PC-3 (cell line): ENCODE data around the gene FUT8. TPM values are rescaled to one million over a fixed set of nuclear protein-coding genes. Genes with fewer than 3 reads are reported as not detected.

ENCODE experiments used
- ATAC-seq: fragments of 200-7000 bp; cut with Tn5 transposase; 2 replicates; pipeline ENCODE4 v1.9.1; 2020; ENCODE audit warnings: mild to moderate bottlenecking, moderate library complexity
- BruUV-seq: library from RNA; stranded (reverse); fragments of 400-500 nt; replicated peaks from 2 replicates; lab custom pipeline; 2021; lab: Mats Ljungman, UMichigan
- CTCF ChIA-PET: fragments of 300-600 bp; sonication (Branson Sonifier 250); formaldehyde crosslinking; loops from one replicate; lab custom pipeline; 2022; ENCODE audit warnings: antibody characterized with exemption; lab: Charles Lee
- POLR2A ChIA-PET: fragments of 300-600 bp; sonication (Branson Sonifier 250); formaldehyde crosslinking; loops from one replicate; lab custom pipeline; 2022; ENCODE audit warnings: antibody characterized with exemption; ENCODE audit not compliant: unreplicated experiment; lab: Charles Lee
- DNase-seq: peaks from one replicate; pipeline ENCODE4 v3.0.0-alpha.2; 2015
- H2AFZ ChIP-seq: fragments of 300-600 bp; sonication (generic); 2 replicates; pipeline ENCODE4 v1.6.0; 2016; ENCODE audit warnings: antibody characterized with exemption, low read length
- H3F3A ChIP-seq: fragments of 300-600 bp; sonication (generic); one replicate; pipeline ENCODE4 v1.6.0; 2017; ENCODE audit warnings: antibody characterized with exemption, low read length, control low read depth, mild to moderate bottlenecking; ENCODE audit not compliant: unreplicated experiment
- H3K27ac ChIP-seq: fragments of 300-600 bp; sonication (generic); 2 replicates; pipeline ENCODE4 v1.5.1; 2016; ENCODE audit warnings: mild to moderate bottlenecking, low read length
- H3K27me3 ChIP-seq: fragments of 300-600 bp; sonication (generic); 2 replicates; pipeline ENCODE4 v1.6.1; 2016; ENCODE audit warnings: low read length, mixed read lengths
- H3K36me3 ChIP-seq: fragments of 300-600 bp; sonication (generic); 2 replicates; pipeline ENCODE4 v1.6.1; 2016; ENCODE audit warnings: low read depth, mixed run types, low read length, mixed read lengths
- H3K4me1 ChIP-seq: fragments of 300-600 bp; sonication (generic); 2 replicates; pipeline ENCODE4 v1.5.1; 2016; ENCODE audit warnings: low read length; ENCODE audit not compliant: insufficient read depth
- H3K4me2 ChIP-seq: fragments of 300-600 bp; sonication (generic); 2 replicates; pipeline ENCODE4 v1.6.0; 2016; ENCODE audit warnings: low read length
- H3K4me3 ChIP-seq: fragments of 300-600 bp; sonication (generic); 2 replicates; pipeline ENCODE4 v1.5.1; 2016; ENCODE audit warnings: mild to moderate bottlenecking, low read length, mixed read lengths
- H3K79me2 ChIP-seq: fragments of 300-600 bp; sonication (generic); 2 replicates; pipeline ENCODE4 v1.6.1; 2017; ENCODE audit warnings: low read length, mixed read lengths
- H3K9ac ChIP-seq: fragments of 300-600 bp; sonication (generic); 2 replicates; pipeline ENCODE4 v1.6.0; 2016; ENCODE audit warnings: mild to moderate bottlenecking, low read length
- H3K9me2 ChIP-seq: fragments of 300-600 bp; sonication (generic); replicated peaks from 2 replicates; pipeline ENCODE4 v1.6.1; 2016; ENCODE audit warnings: mixed run types, low read length, mixed read lengths
- H3K9me3 ChIP-seq: fragments of 300-600 bp; sonication (generic); 2 replicates; pipeline ENCODE4 v1.6.1; 2016; ENCODE audit warnings: low read length, mixed read lengths
- H4K20me1 ChIP-seq: fragments of 300-600 bp; sonication (generic); 2 replicates; pipeline ENCODE4 v1.6.1; 2016; ENCODE audit warnings: low read length, mixed read lengths
- CTCF ChIP-seq: fragments of 300-600 bp; sonication (generic); conservative IDR thresholded peaks from 2 replicates; pipeline ENCODE4 v1.5.1; 2017; ENCODE audit warnings: antibody characterized with exemption, low read depth, mild to moderate bottlenecking, low read length
- EZH2 ChIP-seq: fragments of 300-600 bp; sonication (generic); IDR thresholded peaks from one replicate; pipeline ENCODE4 v1.6.1; 2017; ENCODE audit warnings: antibody characterized with exemption, mild to moderate bottlenecking, low read length; ENCODE audit not compliant: unreplicated experiment
- EZH2phosphoT487 ChIP-seq: fragments of 300-600 bp; sonication (generic); IDR thresholded peaks from 2 replicates; pipeline ENCODE4 v1.6.1; 2018; ENCODE audit warnings: mild to moderate bottlenecking, antibody characterized with exemption, low read length, borderline replicate concordance
- intact Hi-C: fragments of 100-400 bp; cut with micrococcal nuclease; formaldehyde crosslinking; loops from 2 replicates; pipeline ENCODE4 v1.9.0; 2023
- total RNA-seq: library from RNA; depleted of rRNA; stranded (reverse); fragments of >200 nt; gene quantifications from 2 replicates; pipeline ENCODE4 v1.2.3, GENCODE V29; 2014

The FUT8 gene
- total RNA-seq, 1 experiment from 2014 or later: 132 TPM

DNA sequence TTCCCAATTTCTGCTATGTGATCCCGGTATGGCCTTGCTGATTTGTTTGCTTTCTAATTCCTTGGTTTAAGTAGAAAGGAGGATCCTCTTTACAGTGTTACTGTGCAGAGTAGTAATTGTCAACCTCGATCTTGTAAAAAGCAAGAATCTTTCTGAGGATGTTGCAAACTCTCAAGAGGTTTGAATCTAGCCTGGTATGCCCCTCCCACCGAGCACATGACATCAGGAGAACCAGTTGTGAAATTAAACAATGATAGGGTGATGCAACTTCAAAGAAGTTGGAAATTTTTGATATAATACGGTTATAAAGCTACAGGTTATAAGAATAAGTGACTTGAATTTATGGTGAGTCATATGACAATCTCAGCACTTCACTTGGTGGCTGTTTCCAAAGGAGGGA is 35.0 kb upstream of the FUT8 start:
- no peaks in the 10 kb centered on the region for H3K27me3 ChIP-seq
- TF ChIP-seq EZH2phosphoT487 (no peak), CTCF (no peak), EZH2 (no peak)
- POLR2A ChIA-PET: interaction anchor here (0.6 kb wide), 1 partner anchor 18 kb away, joined by 6 read pairs; no protein-coding TSS in a partner anchor
- no peak overlapping the region for H3K9ac ChIP-seq
- H3K4me1 ChIP-seq: no peaks in the 10 kb centered on the region
- H3K27ac ChIP-seq: no peak overlapping the region
- H3K79me2 ChIP-seq: no peaks in the 10 kb centered on the region
- H3K36me3 ChIP-seq: no peaks in the 10 kb centered on the region
- CTCF ChIA-PET: no interaction called here
- intact Hi-C loops: no loop called here
- ATAC-seq: no peak
- no peak overlapping the region for H3K4me2 ChIP-seq
- no peak overlapping the region for H3K4me3 ChIP-seq
- no peaks in the 10 kb centered on the region for H3F3A ChIP-seq
- no peaks in the 10 kb centered on the region for H4K20me1 ChIP-seq
- no peak for DNase-seq
- no peaks in the 10 kb centered on the region for H3K9me2 ChIP-seq
- H2AFZ ChIP-seq: no peak overlapping the region
- H3K9me3 ChIP-seq: no peaks in the 10 kb centered on the region
- no TSS peak for BruUV-seq

DNA sequence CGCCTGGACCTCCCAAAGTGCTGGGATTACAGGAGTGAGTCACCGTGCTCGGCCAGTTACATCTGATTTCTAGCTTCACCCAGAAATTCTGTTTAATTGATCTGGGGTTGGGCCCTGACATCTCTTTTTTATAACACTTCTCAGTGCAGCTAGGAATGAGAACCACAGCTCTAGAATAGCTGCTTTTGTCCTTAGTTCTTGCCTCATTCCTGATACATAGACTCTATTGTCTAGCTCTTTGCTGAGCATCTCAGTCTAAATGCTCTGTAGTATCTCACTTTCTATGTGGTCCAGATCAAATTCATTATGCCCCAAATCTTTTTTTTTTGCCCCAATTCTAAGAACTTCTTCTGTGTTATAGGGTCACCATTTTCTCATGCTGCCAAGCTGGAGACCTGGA is 29.9 kb upstream of the FUT8 start:
- CTCF ChIA-PET: interaction anchor here (0.7 kb wide), 1 partner anchor 155 kb away, joined by 3 read pairs; no protein-coding TSS in a partner anchor
- H2AFZ ChIP-seq: no peak overlapping the region

More for the DNA sequence above, 29.9 kb upstream of the FUT8 start:
- no peaks in the 10 kb centered on the region for H3K36me3 ChIP-seq
- H4K20me1 ChIP-seq: no peaks in the 10 kb centered on the region
- no peak for DNase-seq
- TF ChIP-seq EZH2: no peak
- TF ChIP-seq EZH2phosphoT487: no peak
- no peak for TF ChIP-seq CTCF
- H3K9ac ChIP-seq: no peak overlapping the region
- no peaks in the 10 kb centered on the region for H3K79me2 ChIP-seq
- H3K27ac ChIP-seq: no peak overlapping the region
- no TSS peak for BruUV-seq
- no peaks in the 10 kb centered on the region for H3K9me3 ChIP-seq
- no peaks in the 10 kb centered on the region for H3K4me1 ChIP-seq
- ATAC-seq: no peak
- POLR2A ChIA-PET: interaction anchor here (0.7 kb wide), 1 partner anchor 29 kb away, joined by 5 read pairs; no protein-coding TSS in a partner anchor
- no peak overlapping the region for H3K4me3 ChIP-seq
- no peak overlapping the region for H3K4me2 ChIP-seq
- no peaks in the 10 kb centered on the region for H3F3A ChIP-seq
- H3K9me2 ChIP-seq: 0 out of 2 replicates have a peak, but pooled peaks cover 4% of the 10 kb centered on the region
- intact Hi-C loops: no loop called here
- no peaks in the 10 kb centered on the region for H3K27me3 ChIP-seq
